Skin of body (tissue), 2 donors: ENCODE data around the gene POLD4. TPM values are rescaled to one million over a fixed set of nuclear protein-coding genes. Genes with fewer than 3 reads are reported as not detected.

Experiments used
- DNase-seq: peaks from one replicate; lab custom pipeline; 2025; lab: John Stamatoyannopoulos, UW
- total RNA-seq: library from RNA; depleted of rRNA; stranded (reverse); fragments of >200 nt; gene quantifications from one replicate; pipeline ENCODE4 v1.2.3, GENCODE V29; 2014

The POLD4 gene
- total RNA-seq, 1 donor from 2014 or later: 9.5 TPM

- DNase-seq: no peak
Measured at GRCh38 chr11:67317888-67318555, 35.3 kb downstream of the POLD4 start.

- DNase-seq: peak; percentile 96
Measured at GRCh38 chr11:67317205-67317887, 36.0 kb downstream of the POLD4 start.

GRCh38 chr11:67316882-67317204, 36.5 kb downstream of the POLD4 start:
- DNase-seq: no peak

GRCh38 chr11:67315325-67315909, 37.9 kb downstream of the POLD4 start:
- DNase-seq: no peak

- no peak for DNase-seq
Measured at GRCh38 chr11:67314218-67314617, 39.1 kb downstream of the POLD4 start.

GRCh38 chr11:67313125-67313890, 40.0 kb downstream of the POLD4 start:
- DNase-seq: no peak

GRCh38 chr11:67312187-67313021, 40.9 kb downstream of the POLD4 start:
- no peak for DNase-seq

- DNase-seq: no peak
Measured at GRCh38 chr11:67311556-67312082, 41.7 kb downstream of the POLD4 start.

GRCh38 chr11:67311051-67311555, 42.2 kb downstream of the POLD4 start:
- no peak for DNase-seq

- no peak for DNase-seq
Measured at GRCh38 chr11:67310246-67311050, 42.9 kb downstream of the POLD4 start.

- no peak for DNase-seq
Measured at GRCh38 chr11:67309661-67310061, 43.7 kb downstream of the POLD4 start.

- no peak for DNase-seq
Measured at GRCh38 chr11:67309166-67309565, 44.2 kb downstream of the POLD4 start.

GRCh38 chr11:67308031-67308866, 45.1 kb downstream of the POLD4 start:
- no peak for DNase-seq

GRCh38 chr11:67307545-67308001, 45.8 kb downstream of the POLD4 start:
- no peak for DNase-seq

GRCh38 chr11:67306769-67307544, 46.4 kb downstream of the POLD4 start:
- no peak for DNase-seq

GRCh38 chr11:67304511-67305113, 48.7 kb downstream of the POLD4 start:
- no peak for DNase-seq

- DNase-seq: no peak
Measured at GRCh38 chr11:67303835-67304411, 49.4 kb downstream of the POLD4 start.
